ENCODE measurements around the gene SNAPC4.

- TF ChIP-seq CTCF (IDR thresholded peaks at IDR 0.05) (no peak), POLR2AphosphoS5 (IDR thresholded peaks at IDR 0.05) (no peak), EP300 (IDR thresholded peaks at IDR 0.05) (no peak), POLR2A (IDR thresholded peaks at IDR 0.05) (no peak)
Measured at GRCh38 chr9:136443687-136444086, 43.7 kb upstream of the SNAPC4 start.

Data from sigmoid colon (tissue), 4 donors.